ENCODE results near the gene SLC22A17. TPM values are rescaled to one million over a fixed set of nuclear protein-coding genes. Genes with fewer than 3 reads are reported as not detected.

The SLC22A17 gene
- total and polyA plus RNA-seq, 7 donors, result 0.60 to 38.8 (median 18.1) TPM

DNA sequence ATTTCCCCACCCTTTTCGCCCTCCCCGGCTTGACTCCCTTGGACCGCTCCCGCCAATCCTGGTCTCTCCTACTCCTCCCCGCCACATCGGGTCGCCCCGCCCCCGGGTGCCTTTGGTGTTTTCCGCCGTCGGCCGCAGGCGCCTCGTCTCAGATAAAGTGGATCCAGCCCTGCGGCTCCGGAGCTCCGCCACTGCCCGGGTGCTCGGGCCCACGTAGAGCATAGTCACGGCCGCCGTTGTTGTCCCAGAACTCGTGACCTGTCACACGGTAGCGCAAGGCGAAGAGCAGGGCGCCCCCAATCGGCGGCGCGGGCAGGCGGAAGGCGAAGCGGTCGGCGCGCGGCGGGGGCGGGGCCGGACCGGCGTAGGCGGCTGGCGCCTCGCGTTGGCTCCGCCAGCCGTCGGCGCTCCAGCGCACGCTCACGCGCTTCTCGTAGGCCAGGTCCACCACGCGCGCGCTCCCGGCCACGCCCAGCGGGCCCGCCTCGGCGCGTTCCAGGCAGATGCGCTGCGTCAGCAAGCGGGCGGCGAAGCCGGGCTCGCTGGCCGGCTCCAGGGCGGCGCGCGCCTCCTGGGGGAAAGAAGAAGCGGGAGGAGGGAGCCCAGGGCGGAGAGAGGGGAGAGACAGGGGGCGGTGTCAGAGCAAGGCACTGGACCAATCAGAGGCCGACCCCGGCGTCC lies 51.3 kb downstream of the SLC22A17 start:
- Histone ChIP-seq H3K4me3 (peak overlapping the region; percentile 56 to 94 (median 71)), H3K27me3 (no peaks in the 10 kb centered on the region), H3K4me1 (peaks cover 0 to 32% (median 28%) of the 10 kb centered on the region in 4 donors), H3K27ac (peak overlapping the region; percentile 92 to 100 (median 100)), H3K9me3 (no peaks in the 10 kb centered on the region), H3K36me3 (peaks cover 0 to 21% (median 0%) of the 10 kb centered on the region in 4 donors)
- 1% methylated on average over 87 of the region's 87 CpGs for WGBS, 2 donors
- DNase-seq, result peak; percentile 99
- intact Hi-C loops (cut with DNase I), result loop anchor here (2.0 to 10.0 kb wide), 4 partner anchors 17 to 843 kb away; partner anchors contain the start of genes ACIN1, C14orf119, EMC9 and PRMT5
- TF ChIP-seq POLR2A (IDR thresholded peaks at IDR 0.05) (peak; percentile 42 to 55), POLR2AphosphoS5 (IDR thresholded peaks at IDR 0.05) (peak; percentile 61 to 90 (median 82)), EP300 (IDR thresholded peaks at IDR 0.05) (peak in 2 of 4 donors; percentile 42 to 68)
- TF ChIP-seq, protein P1, sequence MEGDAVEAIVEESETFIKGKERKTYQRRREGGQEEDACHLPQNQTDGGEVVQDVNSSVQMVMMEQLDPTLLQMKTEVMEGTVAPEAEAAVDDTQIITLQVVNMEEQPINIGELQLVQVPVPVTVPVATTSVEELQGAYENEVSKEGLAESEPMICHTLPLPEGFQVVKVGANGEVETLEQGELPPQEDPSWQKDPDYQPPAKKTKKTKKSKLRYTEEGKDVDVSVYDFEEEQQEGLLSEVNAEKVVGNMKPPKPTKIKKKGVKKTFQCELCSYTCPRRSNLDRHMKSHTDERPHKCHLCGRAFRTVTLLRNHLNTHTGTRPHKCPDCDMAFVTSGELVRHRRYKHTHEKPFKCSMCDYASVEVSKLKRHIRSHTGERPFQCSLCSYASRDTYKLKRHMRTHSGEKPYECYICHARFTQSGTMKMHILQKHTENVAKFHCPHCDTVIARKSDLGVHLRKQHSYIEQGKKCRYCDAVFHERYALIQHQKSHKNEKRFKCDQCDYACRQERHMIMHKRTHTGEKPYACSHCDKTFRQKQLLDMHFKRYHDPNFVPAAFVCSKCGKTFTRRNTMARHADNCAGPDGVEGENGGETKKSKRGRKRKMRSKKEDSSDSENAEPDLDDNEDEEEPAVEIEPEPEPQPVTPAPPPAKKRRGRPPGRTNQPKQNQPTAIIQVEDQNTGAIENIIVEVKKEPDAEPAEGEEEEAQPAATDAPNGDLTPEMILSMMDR (IDR thresholded peaks at IDR 0.05), result peak; percentile 36 to 63 (median 54)

DNA sequence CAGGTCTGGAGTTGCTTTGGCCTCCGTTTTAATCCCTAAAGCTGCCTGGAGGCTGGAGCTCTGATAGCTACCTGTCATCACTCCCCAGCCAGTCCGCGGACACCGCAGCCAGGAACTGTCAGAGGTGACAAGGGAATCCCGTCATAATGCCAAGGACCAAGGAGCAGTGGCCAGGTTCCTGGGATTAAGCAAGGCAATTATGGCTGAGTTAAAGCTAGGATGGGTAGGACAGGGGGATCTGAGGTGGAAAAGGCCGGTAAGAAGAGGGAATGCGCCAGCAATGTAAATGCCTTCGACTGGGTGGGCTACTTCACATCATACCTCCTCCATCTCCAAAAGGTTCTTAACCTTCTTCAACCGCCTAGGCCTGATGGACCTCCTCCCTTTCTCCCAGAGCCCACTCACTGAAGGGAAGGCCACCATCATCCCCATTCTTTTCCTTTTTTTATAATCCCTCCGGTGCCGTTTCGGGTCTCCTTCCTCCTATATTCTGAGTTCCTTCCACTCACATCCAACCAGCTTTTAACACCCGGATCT lies 51.9 kb downstream of the SLC22A17 start:
- peaks cover 0 to 21% (median 0%) of the 10 kb centered on the region in 4 donors for H3K36me3 ChIP-seq
- no peaks in the 10 kb centered on the region for H3K27me3 ChIP-seq
- H3K9me3 ChIP-seq, result no peaks in the 10 kb centered on the region
- peak overlapping the region; percentile 92 to 100 (median 100) for H3K27ac ChIP-seq
- H3K4me3 ChIP-seq, result peak overlapping the region; percentile 52 to 94 (median 66)
- intact Hi-C loops (cut with DNase I), result loop anchor here (2.0 to 10.0 kb wide), 4 partner anchors 16 to 844 kb away; partner anchors contain the start of genes ACIN1, C14orf119, EMC9 and PRMT5
- peak; percentile 83 for DNase-seq
- TF ChIP-seq EP300 (IDR thresholded peaks at IDR 0.05) (no peak), POLR2A (IDR thresholded peaks at IDR 0.05) (no peak)
- WGBS, 2 donors, result 2 to 5% methylated on average over 13 of the region's 13 CpGs
- H3K4me1 ChIP-seq, result peaks cover 0 to 25% (median 22%) of the 10 kb centered on the region in 4 donors

DNA sequence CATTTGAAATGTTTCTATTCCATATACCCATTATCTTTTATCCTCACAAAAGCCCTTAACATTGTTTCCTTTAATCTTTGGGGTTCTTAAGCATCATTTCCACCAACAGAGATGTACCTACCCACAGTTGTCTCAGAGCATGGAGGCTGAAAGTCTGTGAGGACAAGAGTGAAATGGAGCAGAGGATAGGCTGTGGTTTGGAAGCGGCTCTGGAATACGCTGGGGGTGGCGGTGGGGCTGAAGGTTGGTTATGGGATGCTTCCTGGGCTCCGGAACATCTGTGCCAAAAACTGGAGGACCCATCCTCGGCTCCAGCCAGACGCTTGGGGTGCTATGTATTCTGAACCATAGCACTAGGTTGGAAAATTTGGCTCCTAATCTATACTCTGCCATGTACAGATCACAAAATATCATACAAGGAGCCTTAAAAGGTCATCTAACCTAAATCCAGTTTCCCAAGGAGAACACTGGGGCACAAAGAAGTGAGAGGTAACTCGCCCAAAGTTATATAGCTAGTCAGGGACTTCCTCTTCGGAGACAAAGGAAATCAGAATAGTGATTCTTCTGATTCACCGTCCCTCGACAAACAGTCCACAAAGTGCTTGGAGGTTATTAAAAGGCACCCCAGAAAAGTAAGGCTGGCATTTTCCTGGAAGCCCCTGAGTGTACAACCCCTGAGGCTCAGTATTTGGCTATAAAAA lies 52.6 kb downstream of the SLC22A17 start:
- 51 to 65% methylated on average over 10 of the region's 10 CpGs for WGBS, 2 donors
- intact Hi-C loops (cut with DNase I), result loop anchor here (1.0 to 10.0 kb wide), 5 partner anchors 15 to 845 kb away; partner anchors contain the start of genes ACIN1, C14orf119, EMC9 and PRMT5
- Histone ChIP-seq H3K27ac (peak overlapping the region; percentile 92 to 100 (median 100)), H3K27me3 (no peaks in the 10 kb centered on the region), H3K4me3 (peak overlapping the region; percentile 52 to 94 (median 66)), H3K36me3 (peaks cover 0 to 21% (median 0%) of the 10 kb centered on the region in 4 donors), H3K9me3 (no peaks in the 10 kb centered on the region), H3K4me1 (peaks cover 0 to 25% (median 21%) of the 10 kb centered on the region in 4 donors)
- TF ChIP-seq, protein P1 (IDR thresholded peaks at IDR 0.05), result no peak
- no peak for TF ChIP-seq POLR2AphosphoS5 (IDR thresholded peaks at IDR 0.05)
- no peak for TF ChIP-seq EP300 (IDR thresholded peaks at IDR 0.05)
- TF ChIP-seq POLR2A (IDR thresholded peaks at IDR 0.05), result no peak
- DNase-seq, result no peak

DNA sequence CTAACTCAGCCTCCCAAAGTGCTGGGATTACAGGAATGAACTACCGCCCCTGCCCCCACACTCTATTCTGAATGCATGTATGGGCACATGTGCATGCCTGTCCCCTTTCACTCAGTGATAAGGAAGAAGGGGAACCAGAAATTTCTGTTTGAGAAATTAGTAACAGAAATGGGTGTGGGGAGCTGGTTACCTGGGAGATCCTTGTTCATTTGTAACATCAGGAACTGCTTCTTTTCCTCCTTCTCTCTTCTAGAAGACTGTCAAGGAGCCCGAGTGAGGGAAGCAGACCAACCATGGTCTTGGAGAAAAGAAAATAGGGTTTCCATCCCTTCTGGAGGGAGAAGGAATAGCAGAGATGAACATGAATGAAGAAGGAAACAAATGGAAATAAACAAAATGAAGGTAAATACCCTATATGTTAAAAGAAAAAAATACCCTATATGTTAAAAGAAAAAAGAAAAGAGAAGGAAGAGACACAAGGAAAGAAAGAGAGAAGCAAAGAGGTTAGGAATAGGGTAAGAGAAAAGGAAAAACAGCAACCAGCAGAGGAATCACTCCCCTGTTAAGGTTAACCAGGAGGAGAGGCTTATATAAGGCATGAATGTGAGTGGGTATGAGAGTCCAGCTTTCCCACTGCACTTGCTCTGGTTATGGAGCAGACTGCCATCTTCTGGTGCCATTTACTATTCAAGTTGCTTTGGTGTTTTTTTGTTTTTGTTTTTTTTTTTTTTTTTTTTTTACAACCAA lies 53.3 kb downstream of the SLC22A17 start:
- Histone ChIP-seq H3K4me3 (no peak overlapping the region), H3K4me1 (peaks cover 0 to 33% (median 26%) of the 10 kb centered on the region in 4 donors), H3K27me3 (no peaks in the 10 kb centered on the region), H3K9me3 (no peaks in the 10 kb centered on the region), H3K36me3 (peaks cover 0 to 21% (median 0%) of the 10 kb centered on the region in 4 donors), H3K27ac (peak overlapping the region; percentile 92 to 100 (median 100))
- intact Hi-C loops (cut with DNase I), result loop anchor here (1.0 kb wide), 1 partner anchor 34 kb away; no protein-coding TSS in a partner anchor
- TF ChIP-seq POLR2AphosphoS5 (IDR thresholded peaks at IDR 0.05), result no peak
- TF ChIP-seq, protein P1 (IDR thresholded peaks at IDR 0.05), result no peak
- no peak for TF ChIP-seq POLR2A (IDR thresholded peaks at IDR 0.05)
- no peak for TF ChIP-seq EP300 (IDR thresholded peaks at IDR 0.05)
- 60 to 80% methylated on average over 2 of the region's 2 CpGs for WGBS, 2 donors
- DNase-seq, result no peak

Data from sigmoid colon (tissue), 7 donors.